MM.1S (cell line): ENCODE measurements around the gene NPSR1.

Experiments used
- DNase-seq: peaks from one replicate; pipeline ENCODE4 v3.0.0-alpha.2; 2015
- H2AFZ ChIP-seq: fragments of 300-600 bp; sonication (generic); 2 replicates; pipeline ENCODE4 v1.6.0; 2016; ENCODE audit warnings: antibody characterized with exemption, low read length
- H3F3A ChIP-seq: fragments of 300-600 bp; sonication (generic); 2 replicates; pipeline ENCODE4 v1.6.1; 2016; ENCODE audit warnings: mild to moderate bottlenecking, antibody characterized with exemption, low read length, moderate library complexity, mixed read lengths; ENCODE audit not compliant: insufficient read depth
- H3K27ac ChIP-seq: fragments of 300-600 bp; sonication (generic); 2 replicates; pipeline ENCODE4 v1.5.1; 2016; ENCODE audit warnings: mild to moderate bottlenecking, low read length
- H3K27me3 ChIP-seq: fragments of 300-600 bp; sonication (generic); replicated peaks from 2 replicates; pipeline ENCODE4 v1.6.0; 2016; ENCODE audit warnings: low read length; ENCODE audit not compliant: insufficient read depth
- H3K36me3 ChIP-seq: fragments of 300-600 bp; sonication (generic); replicated peaks from 2 replicates; pipeline ENCODE4 v1.6.1; 2016; ENCODE audit warnings: mild to moderate bottlenecking, low read length, mixed read lengths; ENCODE audit not compliant: insufficient read depth
- H3K4me1 ChIP-seq: fragments of 300-600 bp; sonication (generic); 2 replicates; pipeline ENCODE4 v1.6.1; 2016; ENCODE audit warnings: low read length, mixed read lengths
- H3K4me2 ChIP-seq: fragments of 300-600 bp; sonication (generic); 2 replicates; pipeline ENCODE4 v1.6.0; 2016; ENCODE audit warnings: low read depth, low read length
- H3K4me3 ChIP-seq: fragments of 300-600 bp; sonication (generic); 2 replicates; pipeline ENCODE4 v1.5.1; 2016; ENCODE audit warnings: low read length, mixed read lengths
- H3K79me2 ChIP-seq: fragments of 300-600 bp; sonication (generic); 2 replicates; pipeline ENCODE4 v1.6.1; 2016; ENCODE audit warnings: mixed run types, low read length, mixed read lengths
- H3K9ac ChIP-seq: fragments of 300-600 bp; sonication (generic); 2 replicates; pipeline ENCODE4 v1.6.1; 2016; ENCODE audit warnings: low read length, mixed read lengths
- H3K9me2 ChIP-seq: fragments of 300-600 bp; sonication (generic); replicated peaks from 2 replicates; pipeline ENCODE4 v1.6.1; 2016; ENCODE audit warnings: mild to moderate bottlenecking, low read length, mixed read lengths; ENCODE audit not compliant: insufficient read depth
- H3K9me3 ChIP-seq: fragments of 300-600 bp; sonication (generic); replicated peaks from 2 replicates; pipeline ENCODE4 v1.6.1; 2016; ENCODE audit warnings: mild to moderate bottlenecking, low read length, mixed read lengths; ENCODE audit not compliant: insufficient read depth
- H4K20me1 ChIP-seq: fragments of 300-600 bp; sonication (generic); 2 replicates; pipeline ENCODE4 v1.6.1; 2016; ENCODE audit warnings: mild to moderate bottlenecking, low read length, moderate library complexity, mixed read lengths; ENCODE audit not compliant: insufficient read depth
- CTCF ChIP-seq: fragments of 300-600 bp; sonication (generic); IDR thresholded peaks from 2 replicates; pipeline ENCODE4 v1.5.1; 2016; ENCODE audit warnings: antibody characterized with exemption, low read length, mixed read lengths
- EZH2 ChIP-seq: fragments of 300-600 bp; sonication (generic); optimal IDR thresholded peaks from 2 replicates; pipeline ENCODE3; 2017; ENCODE audit warnings: low read depth, mild to moderate bottlenecking, antibody characterized with exemption, low read length, mixed read lengths
- EZH2phosphoT487 ChIP-seq: fragments of 300-600 bp; sonication (generic); IDR thresholded peaks from 2 replicates; pipeline ENCODE4 v1.6.1; 2018; ENCODE audit warnings: antibody characterized with exemption, low read length

The NPSR1 gene

DNA sequence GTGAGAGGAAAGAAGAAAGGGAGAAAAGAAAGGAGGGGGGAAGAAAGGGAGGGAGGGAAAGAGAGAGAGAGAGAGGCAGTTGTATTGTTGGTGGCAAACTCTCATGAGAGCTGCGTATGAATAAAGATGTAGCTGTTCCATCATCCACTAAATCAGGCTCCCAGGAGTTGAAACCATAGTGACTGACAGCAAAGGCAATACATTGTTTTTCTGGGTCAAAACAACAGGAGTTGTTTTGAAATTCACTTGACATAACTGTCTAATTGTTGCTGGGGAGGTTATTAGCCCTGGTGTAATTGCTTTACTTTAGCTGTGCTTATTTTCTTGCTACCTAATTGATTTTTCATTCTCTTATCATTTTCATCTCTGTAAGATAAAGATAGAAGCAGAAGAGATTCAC is 173.4 kb downstream of the NPSR1 start:
- no peaks in the 10 kb centered on the region for H4K20me1 ChIP-seq
- H3K9me2 ChIP-seq: no peaks in the 10 kb centered on the region
- no peaks in the 10 kb centered on the region for H3K27me3 ChIP-seq
- no peaks in the 10 kb centered on the region for H3K36me3 ChIP-seq
- no peaks in the 10 kb centered on the region for H3F3A ChIP-seq
- no peak overlapping the region for H2AFZ ChIP-seq
- no peak overlapping the region for H3K9ac ChIP-seq
- TF ChIP-seq CTCF: no peak
- no peak for TF ChIP-seq EZH2
- no peak for TF ChIP-seq EZH2phosphoT487
- DNase-seq: no peak
- no peak overlapping the region for H3K4me2 ChIP-seq
- no peaks in the 10 kb centered on the region for H3K4me1 ChIP-seq
- H3K9me3 ChIP-seq: no peaks in the 10 kb centered on the region
- no peak overlapping the region for H3K27ac ChIP-seq
- no peak overlapping the region for H3K4me3 ChIP-seq
- no peaks in the 10 kb centered on the region for H3K79me2 ChIP-seq

DNA sequence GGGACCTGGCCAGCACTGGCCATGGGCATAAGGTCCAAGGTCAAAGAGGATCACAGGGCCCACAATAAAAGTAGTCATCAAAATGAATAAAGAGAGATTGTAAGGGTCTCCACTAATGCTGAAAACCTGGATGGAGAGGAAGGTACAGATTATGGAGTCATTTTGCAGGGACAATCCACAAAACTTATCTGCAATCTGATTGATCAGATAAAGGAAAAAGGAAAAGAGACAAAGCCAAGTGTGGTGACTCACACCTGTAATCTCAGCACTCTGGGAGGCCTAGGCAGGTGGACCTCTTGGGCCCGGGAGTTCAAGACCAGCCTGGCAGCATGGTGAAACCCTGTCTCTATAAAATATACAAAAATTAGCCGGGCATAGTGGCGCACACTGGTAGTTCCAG is 174.0 kb downstream of the NPSR1 start:
- Histone ChIP-seq H3K4me2 (no peak overlapping the region), H3K4me3 (no peak overlapping the region), H3K27me3 (no peaks in the 10 kb centered on the region), H3K9me3 (no peaks in the 10 kb centered on the region), H3F3A (no peaks in the 10 kb centered on the region), H4K20me1 (no peaks in the 10 kb centered on the region), H3K9ac (no peak overlapping the region), H3K27ac (no peak overlapping the region), H3K36me3 (no peaks in the 10 kb centered on the region), H2AFZ (no peak overlapping the region), H3K4me1 (no peaks in the 10 kb centered on the region), H3K79me2 (no peaks in the 10 kb centered on the region), H3K9me2 (no peaks in the 10 kb centered on the region)
- TF ChIP-seq CTCF: no peak
- no peak for TF ChIP-seq EZH2
- TF ChIP-seq EZH2phosphoT487: no peak
- no peak for DNase-seq

GRCh38 chr7:34835901-34836600 is 178.0 kb downstream of the NPSR1 start:
- no peaks in the 10 kb centered on the region for H3K4me1 ChIP-seq
- H4K20me1 ChIP-seq: no peaks in the 10 kb centered on the region
- no peak for DNase-seq
- no peak overlapping the region for H3K4me3 ChIP-seq
- H3K9me2 ChIP-seq: no peaks in the 10 kb centered on the region
- H3F3A ChIP-seq: no peaks in the 10 kb centered on the region
- H3K27ac ChIP-seq: no peak overlapping the region
- no peak overlapping the region for H3K9ac ChIP-seq
- H3K36me3 ChIP-seq: no peaks in the 10 kb centered on the region
- no peaks in the 10 kb centered on the region for H3K27me3 ChIP-seq
- H3K4me2 ChIP-seq: no peak overlapping the region
- H3K9me3 ChIP-seq: no peaks in the 10 kb centered on the region
- no peak overlapping the region for H2AFZ ChIP-seq
- no peaks in the 10 kb centered on the region for H3K79me2 ChIP-seq
- TF ChIP-seq EZH2phosphoT487: no peak
- TF ChIP-seq EZH2: no peak
- TF ChIP-seq CTCF: no peak
